ENCODE results near the gene RNF187. TPM values are rescaled to one million over a fixed set of nuclear protein-coding genes. Genes with fewer than 3 reads are reported as not detected.
"Not testable (repeated sequence)": the region's sequence is repeated elsewhere in the genome, so short reads cannot be mapped to it uniquely, and the experiment has no call there.

Gene RNF187
- total RNA-seq, 1 experiment from 2014 or later = 141 TPM

GRCh38 chr1:228502522-228502921, 15.3 kb downstream of the RNF187 start (continued):
- TF ChIP-seq NFYB (CRISPR knock-in tag; conservative IDR thresholded peaks at IDR 0.05; ENCODE audit: low read depth) = no peak
- TF ChIP-seq GABPB1 (CRISPR knock-in tag; IDR thresholded peaks at IDR 0.05) = no peak
- no peak for TF ChIP-seq OVOL2 (CRISPR knock-in tag; IDR thresholded peaks at IDR 0.05; ENCODE audit: borderline replicate concordance)

GRCh38 chr1:228505944-228506343, 18.8 kb downstream of the RNF187 start:
- H3K4me3 Mint-ChIP-seq; H3K27ac Mint-ChIP-seq; H3K36me3 Mint-ChIP-seq; H3K4me1 Mint-ChIP-seq; ATAC-seq; DNase-seq (ENCODE audit: low spot score); POLR2A ChIA-PET; CTCF ChIA-PET: not testable (repeated sequence)
- H3K9me3 Mint-ChIP-seq = peaks cover 38% of the 10 kb centered on the region
- H3K27me3 Mint-ChIP-seq (ENCODE audit: low read depth) = peaks cover 93% of the 10 kb centered on the region

GRCh38 chr1:228507961-228508652, 20.9 kb downstream of the RNF187 start:
- CTCF ChIA-PET = no interaction called here

GRCh38 chr1:228508840-228509415, 21.7 kb downstream of the RNF187 start:
- TF ChIP-seq PRDM15 (CRISPR knock-in tag; IDR thresholded peaks at IDR 0.05) = no peak
- no peak for TF ChIP-seq TEAD4 (CRISPR knock-in tag; IDR thresholded peaks at IDR 0.05)
- TF ChIP-seq ZNF121 (CRISPR knock-in tag; IDR thresholded peaks at IDR 0.05) = no peak
- TF ChIP-seq ZNF423 (CRISPR knock-in tag; IDR thresholded peaks at IDR 0.05) = no peak
- TF ChIP-seq NR3C1 (CRISPR knock-in tag; conservative IDR thresholded peaks at IDR 0.05; ENCODE audit: low read depth) = no peak
- TF ChIP-seq SOX15 (CRISPR knock-in tag; IDR thresholded peaks at IDR 0.05) = no peak
- no peak for TF ChIP-seq NFE2L1 (CRISPR knock-in tag; IDR thresholded peaks at IDR 0.05)
- TF ChIP-seq PREB (CRISPR knock-in tag; IDR thresholded peaks at IDR 0.05; ENCODE audit: borderline replicate concordance) = no peak
- no peak for TF ChIP-seq NFATC4 (CRISPR knock-in tag; IDR thresholded peaks at IDR 0.05)
- TF ChIP-seq RELA (CRISPR knock-in tag; IDR thresholded peaks at IDR 0.05; ENCODE audit: borderline replicate concordance) = no peak
- no peak for TF ChIP-seq SP1 (CRISPR knock-in tag; conservative IDR thresholded peaks at IDR 0.05)
- DNase-seq (ENCODE audit: low spot score) (no peak), ATAC-seq (no peak)
- Mint-ChIP-seq H3K4me1 (no peaks in the 10 kb centered on the region), H3K4me3 (no peak overlapping the region), H3K9me3 (peaks cover 38% of the 10 kb centered on the region), H3K36me3 (peaks cover 8% of the 10 kb centered on the region), H3K27ac (no peak overlapping the region), H3K27me3 (ENCODE audit: low read depth) (peaks cover 94% of the 10 kb centered on the region)
- ChIA-PET POLR2A (no interaction called here), CTCF (no interaction called here)

More at GRCh38 chr1:228507961-228508652, 20.9 kb downstream of the RNF187 start:
- POLR2A ChIA-PET = no interaction called here
- Mint-ChIP-seq H3K4me1 (no peaks in the 10 kb centered on the region), H3K27ac (no peak overlapping the region), H3K9me3 (peaks cover 38% of the 10 kb centered on the region), H3K27me3 (ENCODE audit: low read depth) (peaks cover 93% of the 10 kb centered on the region), H3K36me3 (peaks cover 8% of the 10 kb centered on the region), H3K4me3 (no peak overlapping the region)
- TF ChIP-seq ATF1 (CRISPR knock-in tag; IDR thresholded peaks at IDR 0.05) (no peak), IRF2 (CRISPR knock-in tag; IDR thresholded peaks at IDR 0.05; ENCODE audit: borderline replicate concordance, low read depth) (no peak), E2F5 (CRISPR knock-in tag; IDR thresholded peaks at IDR 0.05) (no peak), ATF2 (CRISPR knock-in tag; IDR thresholded peaks at IDR 0.05; ENCODE audit: borderline replicate concordance, low read depth) (no peak), EMX1 (CRISPR knock-in tag; IDR thresholded peaks at IDR 0.05) (no peak), ZSCAN18 (CRISPR knock-in tag; IDR thresholded peaks at IDR 0.05) (no peak), OVOL2 (CRISPR knock-in tag; IDR thresholded peaks at IDR 0.05; ENCODE audit: borderline replicate concordance) (no peak)
- ATAC-seq (no peak), DNase-seq (ENCODE audit: low spot score) (no peak)

Data from WTC11 (cell line).